ENCODE data around the gene MFGE8.

MFGE8 gene

DNA sequence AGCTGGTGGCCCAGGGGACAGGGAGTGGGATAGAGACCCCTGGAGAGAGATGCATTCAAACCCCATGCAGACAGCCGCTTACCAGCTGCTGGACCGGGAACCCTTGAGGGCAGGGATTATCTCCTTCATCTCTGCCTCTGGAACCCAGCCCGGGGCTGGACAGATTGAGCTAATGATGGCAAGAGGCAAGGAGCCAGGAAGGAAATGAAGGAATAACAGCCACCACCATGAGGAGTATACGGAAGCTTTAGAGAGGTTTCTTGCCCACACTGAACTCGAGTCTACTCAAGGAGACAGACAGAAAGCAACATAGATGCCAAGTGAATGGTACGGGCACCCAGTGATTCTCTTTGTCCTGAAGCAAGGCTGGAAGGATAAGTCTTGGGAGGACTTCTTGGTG lies 41.1 kb downstream of the MFGE8 start:
- Histone ChIP-seq H3K4me1 (ENCODE audit: control insufficient read depth, insufficient read depth, low read length) (no peaks in the 10 kb centered on the region), H3K4me3 (ENCODE audit: low read length in 2 of 2) (no peak overlapping the region), H3K9me3 (ENCODE audit: control insufficient read depth in 2 of 2, low read length in 2 of 2) (no peaks in the 10 kb centered on the region), H3K9ac (ENCODE audit: low read length in 2 of 2) (no peak overlapping the region), H3K27ac (ENCODE audit: low read length) (no peak overlapping the region), H3K36me3 (ENCODE audit: control insufficient read depth in 2 of 2, insufficient read depth in 2 of 2, low read length in 2 of 2) (no peaks in the 10 kb centered on the region), H3K27me3 (ENCODE audit: control insufficient read depth in 1 of 2, insufficient read depth in 2 of 2, low read length in 2 of 2) (no peaks in the 10 kb centered on the region)

DNA sequence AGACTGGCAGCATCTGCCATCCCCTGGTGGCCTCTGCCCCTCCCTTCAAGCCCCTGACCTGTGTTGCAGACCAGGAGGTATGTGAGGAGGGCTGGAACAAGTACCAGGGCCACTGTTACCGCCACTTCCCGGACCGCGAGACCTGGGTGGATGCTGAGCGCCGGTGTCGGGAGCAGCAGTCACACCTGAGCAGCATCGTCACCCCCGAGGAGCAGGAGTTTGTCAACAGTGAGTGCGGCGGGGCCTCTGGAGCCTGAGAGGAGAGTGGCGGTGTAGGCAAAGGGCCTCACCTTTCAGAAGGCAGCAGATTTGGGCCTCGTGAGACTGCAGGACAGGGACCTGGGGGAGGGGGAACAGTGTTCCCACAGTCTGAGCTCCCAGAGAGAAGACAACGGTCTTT lies 41.9 kb downstream of the MFGE8 start:
- Histone ChIP-seq H3K27ac (ENCODE audit: low read length) (no peak overlapping the region), H3K36me3 (ENCODE audit: control insufficient read depth in 2 of 2, insufficient read depth in 2 of 2, low read length in 2 of 2) (no peaks in the 10 kb centered on the region), H3K9me3 (ENCODE audit: control insufficient read depth in 2 of 2, low read length in 2 of 2) (no peaks in the 10 kb centered on the region), H3K4me3 (ENCODE audit: low read length in 2 of 2) (no peak overlapping the region), H3K4me1 (ENCODE audit: control insufficient read depth, insufficient read depth, low read length) (no peaks in the 10 kb centered on the region), H3K9ac (ENCODE audit: low read length in 2 of 2) (no peak overlapping the region), H3K27me3 (ENCODE audit: control insufficient read depth in 1 of 2, insufficient read depth in 2 of 2, low read length in 2 of 2) (no peaks in the 10 kb centered on the region)

DNA sequence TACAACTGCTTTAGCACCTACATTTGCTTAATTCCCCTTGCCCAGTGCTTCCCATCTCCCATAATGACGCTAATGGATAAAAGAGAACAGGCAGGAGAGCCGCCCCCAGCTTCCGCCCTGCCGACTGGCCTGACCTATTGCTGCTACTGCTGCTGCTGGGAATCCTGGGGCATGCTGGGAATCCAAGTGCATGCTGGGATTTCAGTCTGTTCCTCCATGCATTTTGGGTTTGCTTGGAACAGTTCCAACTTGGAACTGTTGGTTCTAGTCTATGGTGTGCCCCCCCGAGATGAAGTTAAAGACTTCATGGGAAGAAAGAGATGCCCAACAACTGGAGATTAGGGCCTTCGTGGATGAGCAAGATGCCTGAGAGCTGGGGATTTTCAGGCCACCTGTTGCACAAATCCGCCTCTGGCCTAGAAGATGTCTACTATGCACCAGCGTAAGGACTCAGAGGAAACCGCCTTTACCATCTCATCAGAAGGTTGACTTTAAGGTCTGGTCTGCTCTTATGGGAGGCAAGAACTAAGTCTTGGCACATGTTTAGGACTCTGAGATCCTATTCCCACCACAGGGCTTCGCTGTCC lies 46.8 kb downstream of the MFGE8 start:
- H3K27me3 ChIP-seq (ENCODE audit: control insufficient read depth in 1 of 2, insufficient read depth in 2 of 2, low read length in 2 of 2), result no peaks in the 10 kb centered on the region
- no peak overlapping the region for H3K9ac ChIP-seq (ENCODE audit: low read length in 2 of 2)
- H3K27ac ChIP-seq (ENCODE audit: low read length), result no peak overlapping the region
- no peaks in the 10 kb centered on the region for H3K9me3 ChIP-seq (ENCODE audit: control insufficient read depth in 2 of 2, low read length in 2 of 2)
- no peak overlapping the region for H3K4me3 ChIP-seq (ENCODE audit: low read length in 2 of 2)
- no peaks in the 10 kb centered on the region for H3K36me3 ChIP-seq (ENCODE audit: control insufficient read depth in 2 of 2, insufficient read depth in 2 of 2, low read length in 2 of 2)
- H3K4me1 ChIP-seq (ENCODE audit: control insufficient read depth, insufficient read depth, low read length), result no peaks in the 10 kb centered on the region

DNA sequence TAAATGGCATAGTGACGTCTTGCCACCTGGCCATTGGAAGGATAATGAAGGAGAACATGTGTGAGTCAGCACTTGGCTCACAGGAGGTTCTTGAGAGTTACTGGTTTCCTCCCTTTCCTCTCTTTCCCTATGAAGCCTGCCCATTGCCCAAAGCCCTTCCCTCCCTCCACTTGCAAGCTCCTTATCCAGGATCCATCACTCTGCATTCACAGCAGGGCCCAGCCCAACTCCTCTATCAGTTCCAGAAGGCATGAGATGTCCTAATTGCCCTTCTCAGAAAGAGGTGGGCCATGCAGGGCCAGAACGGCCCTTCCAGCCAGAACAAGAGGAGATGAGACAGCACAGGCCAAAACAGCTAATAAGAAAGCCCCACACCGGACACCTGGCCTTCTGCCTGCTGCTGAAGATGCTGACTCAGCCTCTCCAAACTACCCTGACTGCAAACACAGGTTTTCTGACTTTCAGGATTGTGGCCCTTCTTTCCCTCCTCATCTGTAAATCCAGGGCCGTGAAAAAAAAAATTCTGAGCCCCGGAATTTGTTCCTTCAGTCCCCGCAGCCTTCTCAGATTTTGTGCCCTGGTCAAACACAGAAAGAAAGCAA lies 47.6 kb downstream of the MFGE8 start:
- no peaks in the 10 kb centered on the region for H3K36me3 ChIP-seq (ENCODE audit: control insufficient read depth in 2 of 2, insufficient read depth in 2 of 2, low read length in 2 of 2)
- peaks cover 0 to 3% of the 10 kb centered on the region in 2 donors for H3K27me3 ChIP-seq (ENCODE audit: control insufficient read depth in 1 of 2, insufficient read depth in 2 of 2, low read length in 2 of 2)

DNA sequence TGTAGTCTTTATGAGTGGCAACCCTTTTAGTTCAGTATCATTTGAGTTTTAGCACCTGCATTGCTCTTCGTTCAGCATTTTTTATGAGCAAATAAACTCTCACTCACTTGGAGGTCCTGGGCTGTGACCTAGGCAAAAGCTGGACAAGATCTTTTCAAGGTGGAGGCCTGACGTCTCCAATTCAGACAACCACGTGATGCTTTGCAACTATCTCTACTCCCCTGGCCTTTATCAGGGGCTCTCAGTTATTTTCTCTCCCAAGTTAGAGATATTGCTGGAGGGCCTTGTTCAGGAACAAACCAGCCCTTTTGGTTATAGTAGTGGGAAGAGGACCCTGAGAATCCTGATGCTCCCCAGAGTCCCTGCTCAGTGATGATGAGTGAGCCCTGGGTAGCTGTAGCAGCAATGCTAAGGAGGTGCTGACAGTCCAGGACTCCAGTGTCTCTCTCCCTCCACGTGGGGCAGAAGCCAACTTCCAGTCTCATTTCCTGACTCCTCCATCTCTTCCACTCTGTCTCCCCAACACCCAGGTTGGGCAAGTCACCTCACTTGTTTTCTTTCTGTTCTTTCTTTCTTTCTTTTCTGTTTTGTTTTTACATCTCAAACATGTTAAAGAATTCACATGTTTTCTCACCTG lies 48.2 kb downstream of the MFGE8 start:
- H3K9ac ChIP-seq (ENCODE audit: low read length in 2 of 2), result no peak overlapping the region
- H3K27ac ChIP-seq (ENCODE audit: low read length), result no peak overlapping the region
- H3K27me3 ChIP-seq (ENCODE audit: control insufficient read depth in 1 of 2, insufficient read depth in 2 of 2, low read length in 2 of 2), result peaks cover 0 to 7% of the 10 kb centered on the region in 2 donors
- H3K36me3 ChIP-seq (ENCODE audit: control insufficient read depth in 2 of 2, insufficient read depth in 2 of 2, low read length in 2 of 2), result no peaks in the 10 kb centered on the region
- H3K4me1 ChIP-seq (ENCODE audit: control insufficient read depth, insufficient read depth, low read length), result no peaks in the 10 kb centered on the region
- no peaks in the 10 kb centered on the region for H3K9me3 ChIP-seq (ENCODE audit: control insufficient read depth in 2 of 2, low read length in 2 of 2)
- no peak overlapping the region for H3K4me3 ChIP-seq (ENCODE audit: low read length in 2 of 2)

More for the DNA sequence above, 47.6 kb downstream of the MFGE8 start:
- H3K9me3 ChIP-seq (ENCODE audit: control insufficient read depth in 2 of 2, low read length in 2 of 2), result no peaks in the 10 kb centered on the region
- H3K27ac ChIP-seq (ENCODE audit: low read length), result no peak overlapping the region
- no peaks in the 10 kb centered on the region for H3K4me1 ChIP-seq (ENCODE audit: control insufficient read depth, insufficient read depth, low read length)
- no peak overlapping the region for H3K4me3 ChIP-seq (ENCODE audit: low read length in 2 of 2)
- no peak overlapping the region for H3K9ac ChIP-seq (ENCODE audit: low read length in 2 of 2)

DNA sequence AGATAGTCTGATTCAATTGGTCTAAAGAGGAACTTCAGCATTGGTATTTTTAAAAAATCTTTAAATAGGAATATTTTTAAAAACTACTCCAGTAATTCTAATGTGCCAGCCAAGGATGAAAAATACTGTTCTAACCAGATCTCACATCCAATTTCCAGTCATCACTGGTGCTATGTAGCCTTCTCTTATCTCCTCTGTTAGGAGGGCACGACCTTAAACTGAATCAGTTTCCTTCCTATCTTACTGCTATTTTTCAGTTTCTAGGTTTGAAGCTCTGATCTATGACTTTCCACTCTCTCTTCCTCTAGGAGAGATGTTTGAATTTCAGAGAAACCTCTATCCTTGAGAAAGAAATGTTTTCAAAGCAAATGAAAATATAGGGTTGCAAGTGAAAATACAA lies 49.8 kb downstream of the MFGE8 start:
- Histone ChIP-seq H3K27ac (ENCODE audit: low read length) (no peak overlapping the region), H3K9ac (ENCODE audit: low read length in 2 of 2) (no peak overlapping the region), H3K4me3 (ENCODE audit: low read length in 2 of 2) (no peak overlapping the region), H3K9me3 (ENCODE audit: control insufficient read depth in 2 of 2, low read length in 2 of 2) (no peaks in the 10 kb centered on the region), H3K27me3 (ENCODE audit: control insufficient read depth in 1 of 2, insufficient read depth in 2 of 2, low read length in 2 of 2) (peaks cover 0 to 16% of the 10 kb centered on the region in 2 donors), H3K4me1 (ENCODE audit: control insufficient read depth, insufficient read depth, low read length) (no peaks in the 10 kb centered on the region), H3K36me3 (ENCODE audit: control insufficient read depth in 2 of 2, insufficient read depth in 2 of 2, low read length in 2 of 2) (no peaks in the 10 kb centered on the region)

DNA sequence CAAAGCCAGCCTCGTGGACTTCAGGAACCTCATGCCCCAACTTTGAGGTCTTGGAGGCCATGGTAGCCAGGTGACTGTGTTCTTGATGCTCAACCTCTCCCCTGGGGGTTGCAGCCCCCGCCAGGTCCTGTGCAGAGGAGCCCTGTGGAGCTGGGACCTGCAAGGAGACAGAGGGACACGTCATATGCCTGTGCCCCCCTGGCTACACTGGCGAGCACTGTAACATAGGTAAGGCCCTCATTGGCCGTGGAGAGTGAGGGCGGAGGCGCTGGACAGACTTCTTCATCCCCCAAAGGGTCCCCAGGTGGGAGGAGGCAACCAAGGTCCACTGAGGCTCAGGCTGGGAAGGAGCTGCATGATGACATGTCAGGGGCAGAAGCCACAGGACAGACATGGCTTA lies 53.0 kb downstream of the MFGE8 start:
- H3K9me3 ChIP-seq (ENCODE audit: control insufficient read depth in 2 of 2, low read length in 2 of 2), result no peaks in the 10 kb centered on the region
- no peak overlapping the region for H3K27ac ChIP-seq (ENCODE audit: low read length)
- no peak overlapping the region for H3K4me3 ChIP-seq (ENCODE audit: low read length in 2 of 2)
- no peaks in the 10 kb centered on the region for H3K36me3 ChIP-seq (ENCODE audit: control insufficient read depth in 2 of 2, insufficient read depth in 2 of 2, low read length in 2 of 2)
- no peak overlapping the region for H3K9ac ChIP-seq (ENCODE audit: low read length in 2 of 2)
- H3K4me1 ChIP-seq (ENCODE audit: control insufficient read depth, insufficient read depth, low read length), result no peaks in the 10 kb centered on the region
- peaks cover 6 to 27% of the 10 kb centered on the region in 2 donors for H3K27me3 ChIP-seq (ENCODE audit: control insufficient read depth in 1 of 2, insufficient read depth in 2 of 2, low read length in 2 of 2)

DNA sequence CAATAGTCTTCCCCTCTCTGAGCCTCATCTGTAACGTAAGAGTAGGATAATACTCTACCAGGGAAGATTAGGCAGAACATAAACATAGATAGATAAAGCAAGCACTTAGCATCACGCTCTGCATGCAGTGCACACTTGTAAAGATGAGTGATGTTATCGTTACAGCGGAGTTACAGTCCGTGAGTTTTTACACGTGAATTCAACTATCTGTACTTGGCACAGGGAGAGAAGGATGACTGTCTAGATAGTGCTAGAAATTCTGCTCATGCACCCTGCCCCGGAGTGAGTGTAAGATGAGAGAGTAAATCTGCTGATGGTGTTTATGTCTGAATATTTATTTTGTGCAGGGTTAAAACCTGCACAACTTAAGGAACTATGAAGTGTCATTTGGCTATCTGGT lies 53.6 kb downstream of the MFGE8 start:
- no peaks in the 10 kb centered on the region for H3K36me3 ChIP-seq (ENCODE audit: control insufficient read depth in 2 of 2, insufficient read depth in 2 of 2, low read length in 2 of 2)
- H3K9me3 ChIP-seq (ENCODE audit: control insufficient read depth in 2 of 2, low read length in 2 of 2), result peaks cover 0 to 2% of the 10 kb centered on the region in 2 donors
- H3K4me3 ChIP-seq (ENCODE audit: low read length in 2 of 2), result no peak overlapping the region
- no peak overlapping the region for H3K27ac ChIP-seq (ENCODE audit: low read length)
- H3K27me3 ChIP-seq (ENCODE audit: control insufficient read depth in 1 of 2, insufficient read depth in 2 of 2, low read length in 2 of 2), result peaks cover 12 to 34% of the 10 kb centered on the region in 2 donors
- no peaks in the 10 kb centered on the region for H3K4me1 ChIP-seq (ENCODE audit: control insufficient read depth, insufficient read depth, low read length)
- H3K9ac ChIP-seq (ENCODE audit: low read length in 2 of 2), result no peak overlapping the region

DNA sequence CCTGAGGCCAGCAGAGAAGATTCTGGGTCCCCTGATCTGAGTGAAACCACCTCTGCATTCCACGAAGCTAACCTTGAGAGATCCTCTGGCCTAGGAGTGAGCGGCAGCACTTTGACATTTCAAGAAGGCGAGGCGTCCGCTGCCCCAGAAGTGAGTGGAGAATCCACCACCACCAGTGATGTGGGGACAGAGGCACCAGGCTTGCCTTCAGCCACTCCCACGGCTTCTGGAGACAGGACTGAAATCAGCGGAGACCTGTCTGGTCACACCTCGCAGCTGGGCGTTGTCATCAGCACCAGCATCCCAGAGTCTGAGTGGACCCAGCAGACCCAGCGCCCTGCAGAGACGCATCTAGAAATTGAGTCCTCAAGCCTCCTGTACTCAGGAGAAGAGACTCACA lies 54.2 kb downstream of the MFGE8 start:
- H3K36me3 ChIP-seq (ENCODE audit: control insufficient read depth in 2 of 2, insufficient read depth in 2 of 2, low read length in 2 of 2), result no peaks in the 10 kb centered on the region
- peaks cover 18 to 40% of the 10 kb centered on the region in 2 donors for H3K27me3 ChIP-seq (ENCODE audit: control insufficient read depth in 1 of 2, insufficient read depth in 2 of 2, low read length in 2 of 2)
- H3K27ac ChIP-seq (ENCODE audit: low read length), result no peak overlapping the region

DNA sequence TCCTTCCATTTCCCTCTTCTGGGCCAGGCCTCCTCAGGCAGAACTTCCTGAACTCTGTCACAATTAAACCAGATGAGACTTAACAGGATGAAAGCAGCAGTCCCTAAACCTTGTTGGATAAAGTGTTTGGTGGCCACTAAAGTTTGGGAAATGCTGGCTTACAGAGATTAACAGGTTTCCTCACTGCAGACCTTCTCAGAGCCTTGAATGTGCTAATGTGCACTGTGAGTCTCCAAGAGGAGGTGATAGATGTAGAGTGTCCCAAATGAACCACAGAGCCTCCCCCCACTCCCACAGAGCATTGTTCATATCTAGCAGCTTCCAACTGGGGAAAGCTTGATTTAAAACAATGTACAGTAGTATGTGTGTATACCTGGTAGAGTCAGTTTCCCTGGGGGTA lies 60.7 kb downstream of the MFGE8 start:
- Histone ChIP-seq H3K27ac (ENCODE audit: low read length) (no peak overlapping the region), H3K27me3 (ENCODE audit: control insufficient read depth in 1 of 2, insufficient read depth in 2 of 2, low read length in 2 of 2) (peaks cover 32 to 33% of the 10 kb centered on the region in 2 donors), H3K9ac (ENCODE audit: low read length in 2 of 2) (no peak overlapping the region), H3K9me3 (ENCODE audit: control insufficient read depth in 2 of 2, low read length in 2 of 2) (peaks cover 0 to 6% of the 10 kb centered on the region in 2 donors), H3K4me1 (ENCODE audit: control insufficient read depth, insufficient read depth, low read length) (no peaks in the 10 kb centered on the region), H3K4me3 (ENCODE audit: low read length in 2 of 2) (no peak overlapping the region), H3K36me3 (ENCODE audit: control insufficient read depth in 2 of 2, insufficient read depth in 2 of 2, low read length in 2 of 2) (no peaks in the 10 kb centered on the region)

More for the DNA sequence above, 54.2 kb downstream of the MFGE8 start:
- Histone ChIP-seq H3K4me3 (ENCODE audit: low read length in 2 of 2) (no peak overlapping the region), H3K9ac (ENCODE audit: low read length in 2 of 2) (no peak overlapping the region), H3K9me3 (ENCODE audit: control insufficient read depth in 2 of 2, low read length in 2 of 2) (peaks cover 0 to 6% of the 10 kb centered on the region in 2 donors), H3K4me1 (ENCODE audit: control insufficient read depth, insufficient read depth, low read length) (no peaks in the 10 kb centered on the region)
